Adrenal gland (tissue), 12 donors: ENCODE data around the gene FBXO22. TPM values are rescaled to one million over a fixed set of nuclear protein-coding genes. Genes with fewer than 3 reads are reported as not detected.

ENCODE experiments used
- DNase-seq, 7 donors: peaks; one replicate each; pipeline ENCODE4 v3.0.0-alpha.2; 2019 to 2020
- H3K27ac ChIP-seq, 5 donors: fragments of 200-600 bp; sonication (generic) in 4 of 5; 1 replicate in 3 of 5; 2 replicates in 2 of 5; pipeline versions ENCODE4 v1.5.1 to v1.8.0; 2016 to 2020; ENCODE audit warnings: mild to moderate bottlenecking in 1 of 5
- H3K27me3 ChIP-seq: fragments of 200-600 bp; 2 replicates; pipeline ENCODE4 v1.8.0; 2021
- H3K36me3 ChIP-seq, 2 donors: fragments of 200-600 bp; replicated peaks in 1 of 2; 1 replicate in 1 of 2; 2 replicates in 1 of 2; pipeline versions ENCODE4 v1.5.1 to v1.8.0; 2018 to 2022
- H3K4me1 ChIP-seq, 2 donors: fragments of 200-600 bp; replicated peaks in 1 of 2; 1 replicate in 1 of 2; 2 replicates in 1 of 2; pipeline versions ENCODE4 v1.5.1 to v1.8.0; 2018 to 2021
- H3K4me3 ChIP-seq, 4 donors: fragments of 200-600 bp; sonication (generic) in 3 of 4; one replicate each; pipeline ENCODE4 v1.5.1; 2016 to 2018
- H3K9me3 ChIP-seq, 3 donors: fragments of 200-600 bp; sonication (generic) in 1 of 3; replicated peaks in 1 of 3; 1 replicate in 2 of 3; 2 replicates in 1 of 3; pipeline versions ENCODE4 v1.5.1 to v1.8.0; 2016 to 2021
- POLR2A ChIP-seq, 2 donors: fragments of 450-650 bp; IDR thresholded peaks; one replicate each; pipeline ENCODE4 v1.6.1; 2017; ENCODE audit warnings: antibody characterized with exemption in 2 of 2, mild to moderate bottlenecking in 2 of 2, moderate library complexity in 1 of 2
- WGBS, 4 donors: extraction: QIAGEN DNeasy Blood & Tissue Kit in 2 of 4; methylation state at CpG; one replicate each; pipeline versions ENCODE4 v1.1.5 to v1.1.7; 2013 to 2017; 5-methylcytosine and 5-hydroxymethylcytosine counted together
- intact Hi-C, 2 donors: fragments of 100-400 bp; cut with DNase I; formaldehyde crosslinking; loops; one replicate each; pipeline versions ENCODE4 v1.14.1 to v1.15.0; 2022 to 2023
- polyA plus RNA-seq, 3 donors: library from polyadenylated mRNA; stranded (reverse); fragments of 200-250 nt in 2 of 3; fragments of 350-450 nt in 1 of 3; fragmentation: Illumina TruSeq in 1 of 3; extraction: RNeasy Lipid Tissue Mini Kit (QIAGEN cat#74804) in 1 of 3; gene quantifications; one replicate each; pipeline ENCODE4 v1.2.3, GENCODE V29; 2013 to 2014
- total RNA-seq, 9 donors: library from RNA; depleted of rRNA in 4 of 9; stranded (reverse); fragments of >200 nt in 4 of 9; fragments of 120-200 nt in 1 of 9; fragmentation: NEBNext Ultra II Directional in 1 of 9; extraction: Animal tissue kit (Norgen Biotek cat#: 25700) in 1 of 9; gene quantifications; one replicate each; pipeline versions ENCODE4 v1.1.0 to v1.2.4, GENCODE V29; 2013 to 2023
- TF ChIP-seq, protein P1 (sequence below), 6 experiments: fragments of 450-650 bp in 4 of 6; fragments of 200-600 bp in 2 of 6; sonication (generic) in 1 of 6; IDR thresholded peaks; 1 replicate in 5 of 6; 2 replicates in 1 of 6; pipeline versions ENCODE4 v1.5.1 to v1.8.0; 2016 to 2021; ENCODE audit warnings: antibody characterized with exemption in 6 of 6, mild to moderate bottlenecking in 2 of 6, moderate library complexity in 1 of 6
- donor health status: healthy with polysubstance abuse.
- donor health status: Bipolar disorder and iron deficiency.
- donor health status: DM: yes; HTN: yes; CAD: no.
- donor health status: DM: no; HTN: no; CAD: no.
- donor health status: DM: no; HTN: no; CAD: no.
- donor health status: DM: yes; HTN: yes; CAD: no.

The FBXO22 gene
- total and polyA plus RNA-seq, 12 donors = 5.1 to 40.8 (median 24.7) TPM

- Histone ChIP-seq H3K27me3 (no peaks in the 10 kb centered on the region), H3K36me3 (no peaks in the 10 kb centered on the region), H3K27ac (no peak overlapping the region), H3K4me1 (no peaks in the 10 kb centered on the region), H3K4me3 (no peak overlapping the region), H3K9me3 (no peaks in the 10 kb centered on the region)
- intact Hi-C loops = no loop called here
- TF ChIP-seq, protein P1, sequence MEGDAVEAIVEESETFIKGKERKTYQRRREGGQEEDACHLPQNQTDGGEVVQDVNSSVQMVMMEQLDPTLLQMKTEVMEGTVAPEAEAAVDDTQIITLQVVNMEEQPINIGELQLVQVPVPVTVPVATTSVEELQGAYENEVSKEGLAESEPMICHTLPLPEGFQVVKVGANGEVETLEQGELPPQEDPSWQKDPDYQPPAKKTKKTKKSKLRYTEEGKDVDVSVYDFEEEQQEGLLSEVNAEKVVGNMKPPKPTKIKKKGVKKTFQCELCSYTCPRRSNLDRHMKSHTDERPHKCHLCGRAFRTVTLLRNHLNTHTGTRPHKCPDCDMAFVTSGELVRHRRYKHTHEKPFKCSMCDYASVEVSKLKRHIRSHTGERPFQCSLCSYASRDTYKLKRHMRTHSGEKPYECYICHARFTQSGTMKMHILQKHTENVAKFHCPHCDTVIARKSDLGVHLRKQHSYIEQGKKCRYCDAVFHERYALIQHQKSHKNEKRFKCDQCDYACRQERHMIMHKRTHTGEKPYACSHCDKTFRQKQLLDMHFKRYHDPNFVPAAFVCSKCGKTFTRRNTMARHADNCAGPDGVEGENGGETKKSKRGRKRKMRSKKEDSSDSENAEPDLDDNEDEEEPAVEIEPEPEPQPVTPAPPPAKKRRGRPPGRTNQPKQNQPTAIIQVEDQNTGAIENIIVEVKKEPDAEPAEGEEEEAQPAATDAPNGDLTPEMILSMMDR (IDR thresholded peaks at IDR 0.05) = no peak
- TF ChIP-seq POLR2A (IDR thresholded peaks at IDR 0.05) = no peak
- DNase-seq = no peak
- 62 to 83% (median 78%) methylated on average over 4 of the region's 4 CpGs for whole genome bisulfite sequencing, 4 donors
These were observed 42.3 kb downstream of the FBXO22 start for GRCh38 chr15:75945953-75946352.

DNA sequence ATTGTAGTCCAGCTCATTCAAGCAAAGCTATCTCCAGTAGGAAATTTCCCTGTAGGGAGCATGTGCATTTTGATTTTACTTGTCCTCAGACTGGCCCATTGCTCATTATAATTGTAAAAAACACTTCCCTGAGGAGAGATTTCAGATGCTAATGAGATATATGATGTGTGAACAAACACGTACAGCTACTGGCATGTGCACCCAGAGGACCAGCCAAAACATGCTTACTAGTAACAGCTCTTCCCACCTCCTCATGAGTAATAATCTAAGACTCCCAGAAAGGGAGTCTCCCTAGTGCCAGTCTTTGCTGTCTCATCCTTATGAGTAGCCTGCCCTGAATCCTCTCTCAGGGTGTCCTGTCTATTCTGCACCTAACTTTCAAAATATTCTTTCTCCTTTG lies 43.4 kb downstream of the FBXO22 start:
- Histone ChIP-seq H3K36me3 (no peaks in the 10 kb centered on the region), H3K4me3 (no peak overlapping the region), H3K4me1 (no peaks in the 10 kb centered on the region), H3K27ac (no peak overlapping the region), H3K9me3 (no peaks in the 10 kb centered on the region), H3K27me3 (no peaks in the 10 kb centered on the region)
- intact Hi-C loops = no loop called here
- 50 to 64% (median 61%) methylated on average over 1 of the region's 1 CpG for WGBS, 4 donors
- TF ChIP-seq, protein P1 (IDR thresholded peaks at IDR 0.05) = no peak
- TF ChIP-seq POLR2A (IDR thresholded peaks at IDR 0.05) = no peak
- DNase-seq = no peak

GRCh38 chr15:75948761-75949296 lies 45.2 kb downstream of the FBXO22 start:
- TF ChIP-seq, protein P1 (IDR thresholded peaks at IDR 0.05) = no peak
- no peak for TF ChIP-seq POLR2A (IDR thresholded peaks at IDR 0.05)
- Histone ChIP-seq H3K4me1 (no peaks in the 10 kb centered on the region), H3K27me3 (no peaks in the 10 kb centered on the region), H3K27ac (no peak overlapping the region), H3K4me3 (no peak overlapping the region), H3K9me3 (no peaks in the 10 kb centered on the region), H3K36me3 (no peaks in the 10 kb centered on the region)
- DNase-seq = no peak
- WGBS, 4 donors = 78 to 82% (median 80%) methylated on average over 8 of the region's 8 CpGs
- intact Hi-C loops = no loop called here

- H3K4me3 ChIP-seq = no peak overlapping the region
- 87 to 96% (median 90%) methylated on average over 4 of the region's 4 CpGs for WGBS, 4 donors
- DNase-seq = no peak
- no peaks in the 10 kb centered on the region for H3K27me3 ChIP-seq
- intact Hi-C loops = no loop called here
- H3K27ac ChIP-seq = no peak overlapping the region
- no peaks in the 10 kb centered on the region for H3K9me3 ChIP-seq
- no peaks in the 10 kb centered on the region for H3K36me3 ChIP-seq
- TF ChIP-seq, protein P1 (IDR thresholded peaks at IDR 0.05) = no peak
- TF ChIP-seq POLR2A (IDR thresholded peaks at IDR 0.05) = no peak
- no peaks in the 10 kb centered on the region for H3K4me1 ChIP-seq
These were observed 48.8 kb downstream of the FBXO22 start for GRCh38 chr15:75952525-75952924.
